Tibial nerve (tissue), 4 donors: Measurements from ENCODE around the gene JAZF1.

Source experiments
- EP300 ChIP-seq, 2 donors: sonication (generic); formaldehyde crosslinking; IDR thresholded peaks; one replicate each; pipeline ENCODE4 v1.6.1; 2017; ENCODE audit warnings: antibody characterized with exemption in 2 of 2, mild to moderate bottlenecking in 1 of 2
- POLR2A ChIP-seq, 2 donors: fragments of 450-650 bp; IDR thresholded peaks; one replicate each; pipeline ENCODE4 v1.6.1; 2017; ENCODE audit warnings: antibody characterized with exemption in 2 of 2, mild to moderate bottlenecking in 2 of 2, moderate library complexity in 2 of 2
- TF ChIP-seq, protein P1 (sequence below), 5 experiments: fragments of 200-600 bp in 3 of 5; fragments of 450-650 bp in 2 of 5; sonication (generic) in 3 of 5; IDR thresholded peaks; one replicate each; pipeline ENCODE4 v1.5.1; 2016 to 2019; ENCODE audit warnings: antibody characterized with exemption in 5 of 5, mild to moderate bottlenecking in 3 of 5, moderate library complexity in 2 of 5

GRCh38 chr7:28112467-28112866 lies 68.1 kb downstream of the JAZF1 start:
- TF ChIP-seq, protein P1, sequence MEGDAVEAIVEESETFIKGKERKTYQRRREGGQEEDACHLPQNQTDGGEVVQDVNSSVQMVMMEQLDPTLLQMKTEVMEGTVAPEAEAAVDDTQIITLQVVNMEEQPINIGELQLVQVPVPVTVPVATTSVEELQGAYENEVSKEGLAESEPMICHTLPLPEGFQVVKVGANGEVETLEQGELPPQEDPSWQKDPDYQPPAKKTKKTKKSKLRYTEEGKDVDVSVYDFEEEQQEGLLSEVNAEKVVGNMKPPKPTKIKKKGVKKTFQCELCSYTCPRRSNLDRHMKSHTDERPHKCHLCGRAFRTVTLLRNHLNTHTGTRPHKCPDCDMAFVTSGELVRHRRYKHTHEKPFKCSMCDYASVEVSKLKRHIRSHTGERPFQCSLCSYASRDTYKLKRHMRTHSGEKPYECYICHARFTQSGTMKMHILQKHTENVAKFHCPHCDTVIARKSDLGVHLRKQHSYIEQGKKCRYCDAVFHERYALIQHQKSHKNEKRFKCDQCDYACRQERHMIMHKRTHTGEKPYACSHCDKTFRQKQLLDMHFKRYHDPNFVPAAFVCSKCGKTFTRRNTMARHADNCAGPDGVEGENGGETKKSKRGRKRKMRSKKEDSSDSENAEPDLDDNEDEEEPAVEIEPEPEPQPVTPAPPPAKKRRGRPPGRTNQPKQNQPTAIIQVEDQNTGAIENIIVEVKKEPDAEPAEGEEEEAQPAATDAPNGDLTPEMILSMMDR (IDR thresholded peaks at IDR 0.05) = no peak
- TF ChIP-seq POLR2A (IDR thresholded peaks at IDR 0.05) = no peak
- no peak for TF ChIP-seq EP300 (IDR thresholded peaks at IDR 0.05)
